Testis (tissue), 2 donors: ENCODE results near the gene RAB21.

Experiments
- POLR2A ChIP-seq: fragments of 450-650 bp; IDR thresholded peaks from one replicate; pipeline ENCODE4 v1.6.1; 2017; ENCODE audit warnings: antibody characterized with exemption, mild to moderate bottlenecking, moderate library complexity
- TF ChIP-seq, protein P1 (sequence below), 3 experiments: fragments of 450-650 bp in 2 of 3; fragments of 200-600 bp in 1 of 3; sonication (generic) in 1 of 3; IDR thresholded peaks; one replicate each; pipeline ENCODE4 v1.5.1; 2016 to 2019; ENCODE audit warnings: antibody characterized with exemption in 3 of 3, mild to moderate bottlenecking in 2 of 3, moderate library complexity in 1 of 3

DNA sequence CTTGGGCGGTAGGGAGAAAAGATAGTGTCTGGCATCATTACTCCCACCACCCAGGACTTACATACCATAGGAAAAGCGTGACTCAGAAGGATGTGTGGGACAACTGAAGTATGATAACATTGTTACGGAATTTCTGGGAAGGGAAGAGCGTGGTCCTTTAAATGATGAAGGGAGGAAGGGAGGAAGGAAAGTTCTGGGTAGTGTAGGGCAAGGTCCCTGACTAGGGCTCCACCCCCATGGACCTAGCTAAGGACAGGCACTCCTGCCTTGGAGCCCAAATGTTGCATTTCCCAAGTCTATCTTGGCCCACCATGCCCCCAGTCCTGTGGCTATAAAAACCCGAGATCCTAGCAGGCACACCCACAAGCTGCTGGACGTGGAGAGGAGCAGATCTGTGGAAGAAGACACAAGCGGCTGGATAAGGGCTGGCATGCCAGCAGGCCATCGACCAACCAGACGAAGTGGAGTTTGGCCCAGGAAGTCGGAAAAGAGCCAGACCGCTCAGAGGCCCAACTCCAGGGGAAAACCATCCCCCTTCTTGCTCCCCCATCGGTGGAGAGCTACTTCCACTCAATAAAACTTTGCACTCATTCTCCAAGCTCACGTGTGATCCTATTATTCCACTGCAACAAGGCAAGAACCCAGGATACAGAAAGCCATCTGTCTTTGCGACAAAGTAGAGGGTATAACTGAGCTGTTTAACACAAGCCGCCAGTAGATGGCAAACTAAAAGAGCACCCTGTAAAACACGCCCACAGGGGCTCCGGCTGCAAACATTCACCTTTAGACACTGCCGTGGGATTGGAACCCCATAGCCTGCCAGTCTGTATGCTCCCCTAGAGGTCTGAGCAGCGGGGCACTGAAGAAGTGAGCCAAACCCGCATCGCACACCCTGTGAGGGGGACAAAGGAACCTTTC, 23.0 kb upstream of the RAB21 start:
- TF ChIP-seq POLR2A = no peak
- TF ChIP-seq, protein P1, sequence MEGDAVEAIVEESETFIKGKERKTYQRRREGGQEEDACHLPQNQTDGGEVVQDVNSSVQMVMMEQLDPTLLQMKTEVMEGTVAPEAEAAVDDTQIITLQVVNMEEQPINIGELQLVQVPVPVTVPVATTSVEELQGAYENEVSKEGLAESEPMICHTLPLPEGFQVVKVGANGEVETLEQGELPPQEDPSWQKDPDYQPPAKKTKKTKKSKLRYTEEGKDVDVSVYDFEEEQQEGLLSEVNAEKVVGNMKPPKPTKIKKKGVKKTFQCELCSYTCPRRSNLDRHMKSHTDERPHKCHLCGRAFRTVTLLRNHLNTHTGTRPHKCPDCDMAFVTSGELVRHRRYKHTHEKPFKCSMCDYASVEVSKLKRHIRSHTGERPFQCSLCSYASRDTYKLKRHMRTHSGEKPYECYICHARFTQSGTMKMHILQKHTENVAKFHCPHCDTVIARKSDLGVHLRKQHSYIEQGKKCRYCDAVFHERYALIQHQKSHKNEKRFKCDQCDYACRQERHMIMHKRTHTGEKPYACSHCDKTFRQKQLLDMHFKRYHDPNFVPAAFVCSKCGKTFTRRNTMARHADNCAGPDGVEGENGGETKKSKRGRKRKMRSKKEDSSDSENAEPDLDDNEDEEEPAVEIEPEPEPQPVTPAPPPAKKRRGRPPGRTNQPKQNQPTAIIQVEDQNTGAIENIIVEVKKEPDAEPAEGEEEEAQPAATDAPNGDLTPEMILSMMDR (IDR thresholded peaks at IDR 0.05) = no peak
